B cell (primary cell): ENCODE data around the gene CAND2. TPM values are rescaled to one million over a fixed set of nuclear protein-coding genes. Genes with fewer than 3 reads are reported as not detected.

Source experiments
- ATAC-seq: fragments of 200-7000 bp; cut with Tn5 transposase; one replicate; pipeline ENCODE4 v1.10.0; 2021; ENCODE audit warnings: low read depth, mild to moderate bottlenecking, moderate number of reproducible peaks, moderate library complexity
- CTCF ChIA-PET: fragments of 350-600 bp; sonication (Branson Sonifier 250); formaldehyde crosslinking; loops from one replicate; lab custom pipeline; 2021; ENCODE audit warnings: antibody characterized with exemption, inconsistent platforms; lab: Charles Lee
- POLR2A ChIA-PET: fragments of 350-600 bp; sonication (Branson Sonifier 250); formaldehyde crosslinking; loops from one replicate; lab custom pipeline; 2021; ENCODE audit warnings: antibody characterized with exemption; lab: Charles Lee
- DNase-seq: peaks from one replicate; pipeline ENCODE4 v3.0.0; 2013
- H2AFZ ChIP-seq: 2 replicates; pipeline ENCODE4 v1.6.1; 2012; ENCODE audit warnings: mild to moderate bottlenecking, low read depth, low read length; ENCODE audit not compliant: insufficient read depth, poor library complexity, severe bottlenecking
- H3K27ac ChIP-seq, 2 donors: 1 replicate in 1 of 2; 2 replicates in 1 of 2; pipeline ENCODE4 v1.5.1; 2012 to 2013; ENCODE audit warnings: low read length in 2 of 2, mild to moderate bottlenecking in 2 of 2, moderate library complexity in 1 of 2
- H3K27me3 ChIP-seq, 4 experiments: fragments of 200-600 bp in 1 of 4; sonication (generic) in 1 of 4; replicated peaks in 1 of 4; 1 replicate in 2 of 4; 2 replicates in 2 of 4; pipeline versions ENCODE4 v1.6.1 to v1.7.0; 2013 to 2016; ENCODE audit warnings: low read length in 3 of 4, mild to moderate bottlenecking in 2 of 4, mixed read lengths in 1 of 4, moderate library complexity in 1 of 4; ENCODE audit not compliant: insufficient read depth in 4 of 4, control insufficient read depth in 3 of 4; ENCODE audit errors: control extremely low read depth in 1 of 4
- H3K36me3 ChIP-seq, 2 experiments: replicated peaks in 1 of 2; 1 replicate in 1 of 2; 2 replicates in 1 of 2; pipeline versions ENCODE4 v1.6.1 to v1.7.1; 2013; ENCODE audit warnings: low read length in 1 of 2; ENCODE audit not compliant: insufficient read depth in 2 of 2, control insufficient read depth in 1 of 2; ENCODE audit errors: control extremely low read depth in 1 of 2, extremely low read depth in 1 of 2
- H3K4me1 ChIP-seq, 2 donors: fragments of 200-600 bp in 1 of 2; sonication (generic) in 1 of 2; 1 replicate in 1 of 2; 2 replicates in 1 of 2; pipeline versions ENCODE4 v1.5.1 to v1.6.1; 2013 to 2017; ENCODE audit warnings: low read length in 2 of 2; ENCODE audit not compliant: control insufficient read depth in 2 of 2, insufficient read depth in 2 of 2
- H3K4me2 ChIP-seq: replicated peaks from 2 replicates; pipeline ENCODE3; 2012; ENCODE audit warnings: mild to moderate bottlenecking, low read depth, low read length; ENCODE audit not compliant: poor library complexity, severe bottlenecking
- H3K4me3 ChIP-seq, 5 experiments: fragments of 200-600 bp in 1 of 5; sonication (generic) in 1 of 5; 1 replicate in 3 of 5; 2 replicates in 2 of 5; pipeline versions ENCODE4 v1.5.1 to v1.7.0; 2011 to 2016; ENCODE audit warnings: low read length in 4 of 5, mild to moderate bottlenecking in 4 of 5, low read depth in 2 of 5, control low read depth in 1 of 5, moderate library complexity in 1 of 5; ENCODE audit not compliant: insufficient read depth in 1 of 5; ENCODE audit errors: control extremely low read depth in 1 of 5, extremely low read depth in 1 of 5
- H3K79me2 ChIP-seq: fragments of 200-600 bp; sonication (generic); one replicate; pipeline ENCODE4 v1.6.0; 2016; ENCODE audit warnings: low read length; ENCODE audit not compliant: control insufficient read depth, insufficient read depth
- H3K9ac ChIP-seq: fragments of 200-600 bp; sonication (generic); 2 replicates; pipeline ENCODE4 v1.6.1; 2017; ENCODE audit warnings: mild to moderate bottlenecking, low read length, moderate library complexity
- H3K9me3 ChIP-seq, 3 donors: one replicate each; pipeline versions ENCODE4 v1.6.1 to v1.7.1; 2013; ENCODE audit warnings: low read length in 2 of 3; ENCODE audit not compliant: control insufficient read depth in 2 of 3, insufficient read depth in 1 of 3; ENCODE audit errors: control extremely low read depth in 1 of 3
- H4K20me1 ChIP-seq: 2 replicates; pipeline ENCODE4 v1.6.0; 2012; ENCODE audit warnings: mild to moderate bottlenecking, low read length; ENCODE audit not compliant: insufficient read depth, control insufficient read depth, poor library complexity, severe bottlenecking
- H3K27ac Mint-ChIP-seq: one replicate; pipeline ENCODE4 v1.8.0; 2021; ENCODE audit warnings: mixed read lengths
- H3K27me3 Mint-ChIP-seq: one replicate; pipeline ENCODE4 v1.8.0; 2021; ENCODE audit warnings: mixed read lengths
- H3K4me1 Mint-ChIP-seq: one replicate; pipeline ENCODE4 v1.8.0; 2021; ENCODE audit warnings: mixed read lengths
- H3K4me3 Mint-ChIP-seq: one replicate; pipeline ENCODE4 v1.8.0; 2021; ENCODE audit warnings: mixed read lengths
- H3K9me3 Mint-ChIP-seq: one replicate; pipeline ENCODE4 v1.8.0; 2022; ENCODE audit warnings: mixed read lengths; ENCODE audit not compliant: insufficient read depth
- EZH2 ChIP-seq: IDR thresholded peaks from 2 replicates; pipeline ENCODE4 v1.6.1; 2012; ENCODE audit warnings: borderline replicate concordance, low read depth, mild to moderate bottlenecking, moderate library complexity, low read length; ENCODE audit not compliant: insufficient read depth, poor library complexity, severe bottlenecking
- WGBS: methylation state at CpG from one replicate; pipeline ENCODE4 v1.1.5; 2013; ENCODE audit warnings: missing lambda C conversion rate; ENCODE audit not compliant: insufficient coverage; 5-methylcytosine and 5-hydroxymethylcytosine counted together
- intact Hi-C: fragments of 100-400 bp; cut with micrococcal nuclease; formaldehyde crosslinking; loops from one replicate; pipeline ENCODE4 v1.10.0; 2022
- polyA plus RNA-seq: library from polyadenylated mRNA; depleted of rRNA; stranded (reverse); fragments of >200 nt; gene quantifications from 2 replicates; pipeline ENCODE4 v1.2.3, GENCODE V29; 2012
- small RNA-seq: library from RNA; depleted of rRNA; stranded (forward); fragments of <200 nt; gene quantifications from one replicate; pipeline ENCODE3, GENCODE V24; 2012; ENCODE audit warnings: low replicate concordance, low read depth; ENCODE audit not compliant: insufficient read length
- total RNA-seq, 2 donors: library from RNA; stranded (reverse); fragments of 120-200 nt in 1 of 2; gene quantifications; 1 replicate in 1 of 2; 2 replicates in 1 of 2; pipeline versions ENCODE4 v1.2.3 to v1.2.4, GENCODE V29; 2013 to 2022
- TF ChIP-seq, protein P1 (sequence below): fragments of 200-600 bp; IDR thresholded peaks from one replicate; pipeline ENCODE4 v1.8.0; 2022; ENCODE audit warnings: antibody characterized with exemption, mild to moderate bottlenecking

Gene CAND2
- total and polyA plus RNA-seq, 2 donors (not counting 1 experiment from before 2014, with no cell fraction given) = 0.34 to 1.9 TPM

- no peak for DNase-seq
- peaks cover 42% of the 10 kb centered on the region for H3K4me1 Mint-ChIP-seq
- Histone ChIP-seq H3K4me3 (no peak overlapping the region), H4K20me1 (no peaks in the 10 kb centered on the region), H3K9ac (no peak overlapping the region), H3K36me3 (no peaks in the 10 kb centered on the region), H3K27ac (no peak overlapping the region), H3K4me1 (peaks cover 33 to 45% of the 10 kb centered on the region in 2 donors), H3K79me2 (no peaks in the 10 kb centered on the region), H3K27me3 (no peaks in the 10 kb centered on the region), H3K4me2 (no peak overlapping the region), H3K9me3 (peaks cover 0 to 10% (median 0%) of the 10 kb centered on the region in 3 donors), H2AFZ (no peak overlapping the region)
- ChIA-PET POLR2A (no interaction called here), CTCF (interaction anchor here (0.5 to 2.4 kb wide), 4 partner anchors 16 to 42 kb away, joined by 4 to 10 read pairs (median 4); no protein-coding TSS in a partner anchor)
- H3K27me3 Mint-ChIP-seq = peaks cover 5% of the 10 kb centered on the region
- no peak overlapping the region for H3K27ac Mint-ChIP-seq
- no peak for ATAC-seq
- intact Hi-C loops = no loop called here
- H3K4me3 Mint-ChIP-seq = peak overlapping the region; percentile 44
- no peak for TF ChIP-seq EZH2
- TF ChIP-seq, protein P1, sequence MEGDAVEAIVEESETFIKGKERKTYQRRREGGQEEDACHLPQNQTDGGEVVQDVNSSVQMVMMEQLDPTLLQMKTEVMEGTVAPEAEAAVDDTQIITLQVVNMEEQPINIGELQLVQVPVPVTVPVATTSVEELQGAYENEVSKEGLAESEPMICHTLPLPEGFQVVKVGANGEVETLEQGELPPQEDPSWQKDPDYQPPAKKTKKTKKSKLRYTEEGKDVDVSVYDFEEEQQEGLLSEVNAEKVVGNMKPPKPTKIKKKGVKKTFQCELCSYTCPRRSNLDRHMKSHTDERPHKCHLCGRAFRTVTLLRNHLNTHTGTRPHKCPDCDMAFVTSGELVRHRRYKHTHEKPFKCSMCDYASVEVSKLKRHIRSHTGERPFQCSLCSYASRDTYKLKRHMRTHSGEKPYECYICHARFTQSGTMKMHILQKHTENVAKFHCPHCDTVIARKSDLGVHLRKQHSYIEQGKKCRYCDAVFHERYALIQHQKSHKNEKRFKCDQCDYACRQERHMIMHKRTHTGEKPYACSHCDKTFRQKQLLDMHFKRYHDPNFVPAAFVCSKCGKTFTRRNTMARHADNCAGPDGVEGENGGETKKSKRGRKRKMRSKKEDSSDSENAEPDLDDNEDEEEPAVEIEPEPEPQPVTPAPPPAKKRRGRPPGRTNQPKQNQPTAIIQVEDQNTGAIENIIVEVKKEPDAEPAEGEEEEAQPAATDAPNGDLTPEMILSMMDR = no peak
- no peaks in the 10 kb centered on the region for H3K9me3 Mint-ChIP-seq
- 88% methylated on average over 8 of the region's 15 CpGs for WGBS
Measured at GRCh38 chr3:12884186-12884680, 87.8 kb downstream of the CAND2 start.

Small RNA genes within 50 kb of the gene (small RNA-seq; reads per million reads assigned to genes)
- not detected for gene AC034198.1

Other genes with a start within 250 kb of the CAND2 start
- gene MKRN2, start 239.6 kb upstream of the CAND2 start, total RNA-seq = 25.9 and 29.3 TPM in 2 replicates
- gene MKRN2, start 239.6 kb upstream of the CAND2 start, polyA plus RNA-seq = 20.8 and 21.5 TPM in 2 replicates
- gene RAF1, start 132.6 kb upstream of the CAND2 start, total RNA-seq = 126 and 135 TPM in 2 replicates
- gene RAF1, start 132.6 kb upstream of the CAND2 start, polyA plus RNA-seq = 84.3 and 128 TPM in 2 replicates
- gene TMEM40, start 37.4 kb upstream of the CAND2 start, total RNA-seq = not detected in 2 replicates
- gene TMEM40, start 37.4 kb upstream of the CAND2 start, polyA plus RNA-seq = 0.33 and 31.0 TPM in 2 replicates
- gene RPL32, start 44.9 kb downstream of the CAND2 start, total RNA-seq = 2,575 and 2,756 TPM in 2 replicates
- gene RPL32, start 44.9 kb downstream of the CAND2 start, polyA plus RNA-seq = 1,111 and 2,160 TPM in 2 replicates